ENCODE measurements around the gene KIF12. TPM values are rescaled to one million over a fixed set of nuclear protein-coding genes. Genes with fewer than 3 reads are reported as not detected.
A peak's percentile ranks its signal among the peaks of the same experiment; 100 is the strongest.

Gene KIF12
- total and polyA plus RNA-seq, 2 of the 13 experiments (the other 11 are each of a cell fraction or from before 2014, with no cell fraction given) = 1.8 to 12.5 TPM

DNA sequence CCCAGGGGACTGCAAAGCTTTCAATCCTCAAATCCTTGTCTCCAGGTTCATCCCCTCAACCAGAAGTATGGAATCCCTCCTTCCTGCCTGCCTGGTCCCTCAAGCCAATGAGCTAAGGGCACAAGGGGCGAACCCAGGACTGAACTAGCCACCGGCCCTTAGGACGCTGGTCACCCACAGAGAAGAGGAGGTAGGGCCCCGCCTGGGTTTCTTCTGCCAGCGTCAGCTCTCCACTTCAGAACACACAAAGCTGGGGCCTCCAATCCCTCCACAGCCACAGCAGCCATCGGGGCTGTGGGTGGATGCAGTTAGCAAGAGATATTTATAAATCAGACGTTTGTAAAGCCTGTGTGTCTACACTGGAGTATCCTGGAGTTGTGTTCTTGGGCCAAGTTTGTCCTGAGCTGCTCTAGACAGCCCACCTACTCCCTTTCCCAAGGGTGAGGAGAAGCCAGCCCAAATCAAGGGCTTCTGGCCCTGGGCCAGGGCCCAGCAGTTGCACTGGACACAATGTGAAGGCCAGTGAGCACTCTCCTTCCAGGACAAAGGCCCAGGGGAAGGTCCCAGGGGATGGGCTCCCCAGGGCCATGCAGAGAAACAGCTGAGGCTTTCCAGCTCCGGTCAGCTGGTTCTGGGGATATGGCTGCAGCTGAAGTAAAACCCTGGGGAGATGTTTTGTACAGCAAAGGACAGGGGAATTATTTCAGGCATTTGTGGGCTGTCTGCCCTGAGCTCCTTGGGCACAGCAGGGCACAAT lies 39.9 kb downstream of the KIF12 start (continued):
- no peak for TF ChIP-seq SCMH1 (CRISPR knock-in tag; IDR thresholded peaks at IDR 0.05; ENCODE audit: borderline replicate concordance)
- no peak for TF ChIP-seq ZNF30 (CRISPR knock-in tag; IDR thresholded peaks at IDR 0.05)
- no peak for TF ChIP-seq ZNF766 (CRISPR knock-in tag; IDR thresholded peaks at IDR 0.05; ENCODE audit: borderline replicate concordance)
- TF ChIP-seq, protein P1, sequence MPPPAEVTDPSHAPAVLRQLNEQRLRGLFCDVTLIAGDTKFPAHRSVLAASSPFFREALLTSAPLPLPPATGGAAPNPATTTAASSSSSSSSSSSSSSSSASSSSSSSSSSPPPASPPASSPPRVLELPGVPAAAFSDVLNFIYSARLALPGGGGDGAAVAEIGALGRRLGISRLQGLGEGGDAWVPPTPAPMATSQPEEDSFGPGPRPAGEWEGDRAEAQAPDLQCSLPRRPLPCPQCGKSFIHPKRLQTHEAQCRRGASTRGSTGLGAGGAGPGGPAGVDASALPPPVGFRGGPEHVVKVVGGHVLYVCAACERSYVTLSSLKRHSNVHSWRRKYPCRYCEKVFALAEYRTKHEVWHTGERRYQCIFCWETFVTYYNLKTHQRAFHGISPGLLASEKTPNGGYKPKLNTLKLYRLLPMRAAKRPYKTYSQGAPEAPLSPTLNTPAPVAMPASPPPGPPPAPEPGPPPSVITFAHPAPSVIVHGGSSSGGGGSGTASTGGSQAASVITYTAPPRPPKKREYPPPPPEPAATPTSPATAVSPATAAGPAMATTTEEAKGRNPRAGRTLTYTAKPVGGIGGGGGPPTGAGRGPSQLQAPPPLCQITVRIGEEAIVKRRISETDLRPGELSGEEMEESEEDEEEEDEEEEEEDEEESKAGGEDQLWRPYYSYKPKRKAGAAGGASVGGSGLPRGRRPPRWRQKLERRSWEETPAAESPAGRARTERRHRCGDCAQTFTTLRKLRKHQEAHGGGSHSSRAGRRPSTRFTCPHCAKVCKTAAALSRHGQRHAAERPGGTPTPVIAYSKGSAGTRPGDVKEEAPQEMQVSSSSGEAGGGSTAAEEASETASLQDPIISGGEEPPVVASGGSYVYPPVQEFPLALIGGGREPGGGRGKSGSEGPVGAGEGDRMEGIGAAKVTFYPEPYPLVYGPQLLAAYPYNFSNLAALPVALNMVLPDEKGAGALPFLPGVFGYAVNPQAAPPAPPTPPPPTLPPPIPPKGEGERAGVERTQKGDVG (CRISPR knock-in tag; IDR thresholded peaks at IDR 0.05; ENCODE audit: borderline replicate concordance) = no peak; the same call in 1 of the 2 replicates
- no peak for TF ChIP-seq NFKBIZ (CRISPR knock-in tag; IDR thresholded peaks at IDR 0.05)
- TF ChIP-seq, protein P2, sequence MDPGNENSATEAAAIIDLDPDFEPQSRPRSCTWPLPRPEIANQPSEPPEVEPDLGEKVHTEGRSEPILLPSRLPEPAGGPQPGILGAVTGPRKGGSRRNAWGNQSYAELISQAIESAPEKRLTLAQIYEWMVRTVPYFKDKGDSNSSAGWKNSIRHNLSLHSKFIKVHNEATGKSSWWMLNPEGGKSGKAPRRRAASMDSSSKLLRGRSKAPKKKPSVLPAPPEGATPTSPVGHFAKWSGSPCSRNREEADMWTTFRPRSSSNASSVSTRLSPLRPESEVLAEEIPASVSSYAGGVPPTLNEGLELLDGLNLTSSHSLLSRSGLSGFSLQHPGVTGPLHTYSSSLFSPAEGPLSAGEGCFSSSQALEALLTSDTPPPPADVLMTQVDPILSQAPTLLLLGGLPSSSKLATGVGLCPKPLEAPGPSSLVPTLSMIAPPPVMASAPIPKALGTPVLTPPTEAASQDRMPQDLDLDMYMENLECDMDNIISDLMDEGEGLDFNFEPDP (CRISPR knock-in tag; conservative IDR thresholded peaks at IDR 0.05) = no peak
- TF ChIP-seq AKAP8 (CRISPR knock-in tag; IDR thresholded peaks at IDR 0.05) = peak; percentile 87
- TF ChIP-seq ZSCAN25 (CRISPR knock-in tag; IDR thresholded peaks at IDR 0.05) = no peak
- no peak for TF ChIP-seq CCDC6 (CRISPR knock-in tag; IDR thresholded peaks at IDR 0.05)
- TF ChIP-seq MATR3 (CRISPR knock-in tag; IDR thresholded peaks at IDR 0.05) = no peak
- no peak for TF ChIP-seq GATAD1 (CRISPR knock-in tag; IDR thresholded peaks at IDR 0.05)
- peak; percentile 4; the same call in 1 of the 2 replicates for TF ChIP-seq SETDB1 (CRISPR knock-in tag; IDR thresholded peaks at IDR 0.05; ENCODE audit: borderline replicate concordance)
- TF ChIP-seq HIVEP1 (CRISPR knock-in tag; IDR thresholded peaks at IDR 0.05) = no peak
- no peak for TF ChIP-seq EP300 (IDR thresholded peaks at IDR 0.05; ENCODE audit: low read depth in 2 of 2, low read length in 2 of 2)
- TF ChIP-seq EP300 (CRISPR knock-in tag; IDR thresholded peaks at IDR 0.05; ENCODE audit: borderline replicate concordance) = no peak
- TF ChIP-seq ZNF790 (CRISPR knock-in tag; IDR thresholded peaks at IDR 0.05; ENCODE audit: borderline replicate concordance) = no peak
- TF ChIP-seq, protein P3, sequence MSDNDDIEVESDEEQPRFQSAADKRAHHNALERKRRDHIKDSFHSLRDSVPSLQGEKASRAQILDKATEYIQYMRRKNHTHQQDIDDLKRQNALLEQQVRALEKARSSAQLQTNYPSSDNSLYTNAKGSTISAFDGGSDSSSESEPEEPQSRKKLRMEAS (IDR thresholded peaks at IDR 0.05) = peak; percentile 41; the same call in 1 of the 2 replicates
- TF ChIP-seq ZMYM4 (CRISPR knock-in tag; IDR thresholded peaks at IDR 0.05) = no peak
- TF ChIP-seq KDM3A (CRISPR knock-in tag; IDR thresholded peaks at IDR 0.05; ENCODE audit: low read depth) = no peak
- TF ChIP-seq ZNF619 (CRISPR knock-in tag; IDR thresholded peaks at IDR 0.05) = peak; percentile 62; the same call in 1 of the 2 replicates
- TF ChIP-seq BORCS8-MEF2B (CRISPR knock-in tag; IDR thresholded peaks at IDR 0.05) = 0 out of 2 replicates have a peak, but pooled peaks have one; percentile 46
- TF ChIP-seq, protein P4, sequence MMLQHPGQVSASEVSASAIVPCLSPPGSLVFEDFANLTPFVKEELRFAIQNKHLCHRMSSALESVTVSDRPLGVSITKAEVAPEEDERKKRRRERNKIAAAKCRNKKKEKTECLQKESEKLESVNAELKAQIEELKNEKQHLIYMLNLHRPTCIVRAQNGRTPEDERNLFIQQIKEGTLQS (CRISPR knock-in tag; IDR thresholded peaks at IDR 0.05) = no peak
- TF ChIP-seq, protein P5, sequence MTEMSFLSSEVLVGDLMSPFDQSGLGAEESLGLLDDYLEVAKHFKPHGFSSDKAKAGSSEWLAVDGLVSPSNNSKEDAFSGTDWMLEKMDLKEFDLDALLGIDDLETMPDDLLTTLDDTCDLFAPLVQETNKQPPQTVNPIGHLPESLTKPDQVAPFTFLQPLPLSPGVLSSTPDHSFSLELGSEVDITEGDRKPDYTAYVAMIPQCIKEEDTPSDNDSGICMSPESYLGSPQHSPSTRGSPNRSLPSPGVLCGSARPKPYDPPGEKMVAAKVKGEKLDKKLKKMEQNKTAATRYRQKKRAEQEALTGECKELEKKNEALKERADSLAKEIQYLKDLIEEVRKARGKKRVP (CRISPR knock-in tag; IDR thresholded peaks at IDR 0.05) = no peak
- TF ChIP-seq KDM5B (CRISPR knock-in tag; IDR thresholded peaks at IDR 0.05; ENCODE audit: borderline replicate concordance) = no peak; the same call in 1 of the 2 replicates
- no peak for TF ChIP-seq RFX3 (CRISPR knock-in tag; IDR thresholded peaks at IDR 0.05)
